Measurements from ENCODE around the gene UTP25. TPM values are rescaled to one million over a fixed set of nuclear protein-coding genes. Genes with fewer than 3 reads are reported as not detected.

Gene UTP25
- total and polyA plus RNA-seq, 4 donors = 1.8 to 7.3 (median 4.6) TPM

DNA sequence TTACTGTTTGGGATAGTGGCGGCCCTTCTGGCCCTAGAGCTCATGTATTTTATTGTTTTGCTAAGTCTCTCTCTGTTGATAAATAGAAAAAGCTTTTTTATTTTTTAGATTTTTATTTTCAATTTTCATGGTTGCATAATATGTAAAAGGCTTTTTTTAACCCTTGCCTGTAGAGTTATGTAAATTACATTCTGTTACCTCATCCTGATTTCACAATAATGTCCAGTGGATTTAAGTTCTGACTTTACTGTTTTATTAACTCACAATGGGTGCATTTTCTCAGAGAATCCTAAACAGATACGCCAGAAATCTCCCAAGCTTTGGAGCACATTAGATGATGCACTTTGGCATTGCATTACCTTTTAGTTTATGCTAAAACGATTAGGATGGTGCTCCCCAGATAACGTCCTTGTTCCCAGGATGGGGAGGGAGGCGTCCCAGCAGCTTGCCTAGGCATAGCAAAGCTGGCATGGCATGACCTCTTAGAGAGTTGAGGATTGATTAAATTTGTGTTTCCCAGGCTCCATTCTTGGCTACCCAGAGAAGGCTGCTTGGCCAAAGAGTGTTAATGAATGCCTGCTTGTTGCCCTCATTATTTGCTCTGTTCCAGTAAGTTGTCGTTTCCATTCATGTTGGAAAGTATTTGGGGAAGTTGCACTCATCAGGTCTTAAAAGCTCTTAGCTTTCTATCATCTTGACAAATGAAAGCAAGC lies 17.1 kb downstream of the UTP25 start:
- Histone ChIP-seq H3K36me3 (ENCODE audit: control insufficient read depth in 4 of 4, insufficient read depth in 4 of 4, low read length in 4 of 4) (peaks cover 27 to 39% (median 31%) of the 10 kb centered on the region in 4 donors), H3K4me3 (no peak overlapping the region), H3K27me3 (ENCODE audit: control insufficient read depth in 3 of 3, insufficient read depth in 3 of 3, low read length in 2 of 3) (no peaks in the 10 kb centered on the region), H3K27ac (ENCODE audit: low read depth in 1 of 2, low read length in 1 of 2) (no peak overlapping the region), H3K9me3 (ENCODE audit: control insufficient read depth in 4 of 4, insufficient read depth in 3 of 4, low read length in 3 of 4) (peaks cover 0 to 1% (median 0%) of the 10 kb centered on the region in 4 donors), H3K9ac (ENCODE audit: insufficient read depth in 1 of 2, low read length in 2 of 2) (no peak overlapping the region), H3K4me1 (ENCODE audit: control insufficient read depth in 5 of 5, insufficient read depth in 5 of 5, low read length in 5 of 5) (peaks cover 0 to 2% (median 0%) of the 10 kb centered on the region in 5 donors)
- TF ChIP-seq, protein P1, sequence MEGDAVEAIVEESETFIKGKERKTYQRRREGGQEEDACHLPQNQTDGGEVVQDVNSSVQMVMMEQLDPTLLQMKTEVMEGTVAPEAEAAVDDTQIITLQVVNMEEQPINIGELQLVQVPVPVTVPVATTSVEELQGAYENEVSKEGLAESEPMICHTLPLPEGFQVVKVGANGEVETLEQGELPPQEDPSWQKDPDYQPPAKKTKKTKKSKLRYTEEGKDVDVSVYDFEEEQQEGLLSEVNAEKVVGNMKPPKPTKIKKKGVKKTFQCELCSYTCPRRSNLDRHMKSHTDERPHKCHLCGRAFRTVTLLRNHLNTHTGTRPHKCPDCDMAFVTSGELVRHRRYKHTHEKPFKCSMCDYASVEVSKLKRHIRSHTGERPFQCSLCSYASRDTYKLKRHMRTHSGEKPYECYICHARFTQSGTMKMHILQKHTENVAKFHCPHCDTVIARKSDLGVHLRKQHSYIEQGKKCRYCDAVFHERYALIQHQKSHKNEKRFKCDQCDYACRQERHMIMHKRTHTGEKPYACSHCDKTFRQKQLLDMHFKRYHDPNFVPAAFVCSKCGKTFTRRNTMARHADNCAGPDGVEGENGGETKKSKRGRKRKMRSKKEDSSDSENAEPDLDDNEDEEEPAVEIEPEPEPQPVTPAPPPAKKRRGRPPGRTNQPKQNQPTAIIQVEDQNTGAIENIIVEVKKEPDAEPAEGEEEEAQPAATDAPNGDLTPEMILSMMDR (IDR thresholded peaks at IDR 0.05; ENCODE audit: control extremely low read depth, extremely low read depth) = no peak
- 62 to 83% methylated on average over 6 of the region's 6 CpGs for WGBS, 2 donors
- DNase-seq (peak in 1 of 3 donors; percentile 6), ATAC-seq (ENCODE audit: insufficient read depth, low FRiP score) (peak; percentile 36)

DNA sequence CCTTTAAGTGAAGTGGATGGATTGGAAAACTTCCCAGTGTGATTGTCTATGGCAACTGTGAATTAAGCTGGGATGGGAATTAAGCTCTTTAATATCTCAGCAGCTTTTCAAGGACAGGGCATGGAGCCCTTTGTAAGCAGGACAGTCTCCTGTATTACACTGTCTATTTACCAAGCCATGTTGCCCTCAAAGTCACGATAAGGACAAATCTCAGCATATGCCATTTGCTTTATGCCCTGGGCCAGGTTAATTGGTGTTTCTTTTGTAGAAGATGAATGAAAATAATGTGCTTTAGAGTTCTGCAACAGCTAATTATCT lies 17.6 kb downstream of the UTP25 start:
- Histone ChIP-seq H3K27me3 (ENCODE audit: control insufficient read depth in 3 of 3, insufficient read depth in 3 of 3, low read length in 2 of 3) (no peaks in the 10 kb centered on the region), H3K4me1 (ENCODE audit: control insufficient read depth in 5 of 5, insufficient read depth in 5 of 5, low read length in 5 of 5) (peaks cover 0 to 2% (median 0%) of the 10 kb centered on the region in 5 donors), H3K9ac (ENCODE audit: insufficient read depth in 1 of 2, low read length in 2 of 2) (no peak overlapping the region), H3K36me3 (ENCODE audit: control insufficient read depth in 4 of 4, insufficient read depth in 4 of 4, low read length in 4 of 4) (peaks cover 25 to 35% (median 31%) of the 10 kb centered on the region in 4 donors), H3K4me3 (no peak overlapping the region), H3K9me3 (ENCODE audit: control insufficient read depth in 4 of 4, insufficient read depth in 3 of 4, low read length in 3 of 4) (peaks cover 0 to 1% (median 0%) of the 10 kb centered on the region in 4 donors), H3K27ac (ENCODE audit: low read depth in 1 of 2, low read length in 1 of 2) (no peak overlapping the region)
- TF ChIP-seq, protein P1 (IDR thresholded peaks at IDR 0.05; ENCODE audit: control extremely low read depth, extremely low read depth) = no peak
- 63 to 85% methylated on average over 1 of the region's 1 CpG for whole genome bisulfite sequencing, 2 donors
- DNase-seq = no peak
- no peak for ATAC-seq (ENCODE audit: insufficient read depth, low FRiP score)

DNA sequence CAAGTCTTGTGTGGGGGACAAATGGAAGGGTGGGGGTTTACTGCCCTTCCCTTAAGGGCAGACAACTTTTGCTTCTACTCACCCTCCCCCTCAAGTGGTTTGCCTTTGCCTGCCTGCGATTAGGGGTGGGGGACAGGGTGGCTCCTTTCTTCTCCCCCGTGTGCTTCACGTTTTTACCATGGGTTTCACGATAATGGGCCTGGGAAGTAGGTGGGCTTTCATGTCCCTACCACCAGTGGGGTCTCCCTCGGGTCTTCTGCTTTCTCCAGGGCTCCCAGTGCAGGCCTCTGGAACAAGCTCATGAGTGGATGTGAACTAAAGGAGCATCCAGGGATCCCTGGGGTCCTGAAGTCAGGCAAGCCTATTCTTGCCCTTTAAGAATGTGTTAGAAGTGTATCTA lies 21.6 kb downstream of the UTP25 start:
- Histone ChIP-seq H3K36me3 (ENCODE audit: control insufficient read depth in 4 of 4, insufficient read depth in 4 of 4, low read length in 4 of 4) (peaks cover 9 to 31% (median 15%) of the 10 kb centered on the region in 4 donors), H3K9ac (ENCODE audit: insufficient read depth in 1 of 2, low read length in 2 of 2) (no peak overlapping the region), H3K4me3 (no peak overlapping the region), H3K4me1 (ENCODE audit: control insufficient read depth in 5 of 5, insufficient read depth in 5 of 5, low read length in 5 of 5) (peaks cover 0 to 2% (median 0%) of the 10 kb centered on the region in 5 donors), H3K27ac (ENCODE audit: low read depth in 1 of 2, low read length in 1 of 2) (no peak overlapping the region), H3K9me3 (ENCODE audit: control insufficient read depth in 4 of 4, insufficient read depth in 3 of 4, low read length in 3 of 4) (peaks cover 0 to 1% (median 0%) of the 10 kb centered on the region in 4 donors), H3K27me3 (ENCODE audit: control insufficient read depth in 3 of 3, insufficient read depth in 3 of 3, low read length in 2 of 3) (no peaks in the 10 kb centered on the region)
- WGBS, 2 donors = 91 to 97% methylated on average over 5 of the region's 5 CpGs
- no peak for DNase-seq
- TF ChIP-seq, protein P1 (IDR thresholded peaks at IDR 0.05; ENCODE audit: control extremely low read depth, extremely low read depth) = no peak
- no peak for ATAC-seq (ENCODE audit: insufficient read depth, low FRiP score)

All from lung (tissue), 12 donors.